ENCODE measurements around the gene CLK2. TPM values are rescaled to one million over a fixed set of nuclear protein-coding genes. Genes with fewer than 3 reads are reported as not detected.

CLK2 gene
- total and polyA plus RNA-seq, 9 of the 15 experiments (the other 6 are each of a cell fraction or from before 2014, with no cell fraction given), result 13.5 to 81.4 (median 39.6) TPM

GRCh38 chr1:155301342-155301841 is 28.1 kb upstream of the CLK2 start, which contains the start of gene PKLR (continued):
- TF ChIP-seq SAP30 (IDR thresholded peaks at IDR 0.05; ENCODE audit: borderline replicate concordance, insufficient read depth, low read depth, low read length, poor library complexity, severe bottlenecking) (no peak), ZNF512 (tag; IDR thresholded peaks at IDR 0.05) (no peak), ARHGAP35 (IDR thresholded peaks at IDR 0.05; ENCODE audit: partially characterized antibody) (no peak), FOXK2 (conservative IDR thresholded peaks at IDR 0.05 in 1 of 2, IDR thresholded peaks at IDR 0.05 in 1 of 2; ENCODE audit: low read depth in 2 of 2) (peak in 1 of 2 experiments; percentile 3; a peak in 1 of 4 replicates), ZBTB33 (CRISPR knock-in tag; IDR thresholded peaks at IDR 0.05) (no peak), ZNF707 (CRISPR knock-in tag; conservative IDR thresholded peaks at IDR 0.05) (no peak), HNRNPH1 (optimal IDR thresholded peaks at IDR 0.05; ENCODE audit: low read depth, low read length) (no peak), ZKSCAN1 (IDR thresholded peaks at IDR 0.05; ENCODE audit: low read depth, low read length) (peak; percentile 66; the same call in 1 of the 2 replicates), ARID1B (IDR thresholded peaks at IDR 0.05) (peak; percentile 87), RBFOX2 (IDR thresholded peaks at IDR 0.05; ENCODE audit: low read depth, low read length) (0 out of 2 replicates have a peak, but pooled peaks have one; percentile 19), JUN (IDR thresholded peaks at IDR 0.05; ENCODE audit: borderline replicate concordance, low read depth, low read length) (no peak), JUN (CRISPR knock-in tag; IDR thresholded peaks at IDR 0.05; ENCODE audit: borderline replicate concordance) (no peak), SMARCC2 (IDR thresholded peaks at IDR 0.05; ENCODE audit: low read depth) (peak; percentile 39; the same call in 1 of the 2 replicates), CEBPG (CRISPR knock-in tag; IDR thresholded peaks at IDR 0.05) (no peak), CEBPG (tag; conservative IDR thresholded peaks at IDR 0.05 in 1 of 2, IDR thresholded peaks at IDR 0.05 in 1 of 2) (no peak), ARID2 (IDR thresholded peaks at IDR 0.05) (no peak), HNRNPL (IDR thresholded peaks at IDR 0.05; ENCODE audit: low read depth, low read length) (peak; percentile 87; the same call in 1 of the 2 replicates), ZBTB7A (IDR thresholded peaks at IDR 0.05; ENCODE audit: borderline replicate concordance, control insufficient read depth, low read depth, low read length) (peak; percentile 71), NFIC (IDR thresholded peaks at IDR 0.05) (peak; percentile 28; the same call in 1 of the 2 replicates), CREM (IDR thresholded peaks at IDR 0.05; ENCODE audit: low read depth) (0 out of 2 replicates have a peak, but pooled peaks have one; percentile 15), TRIM25 (IDR thresholded peaks at IDR 0.05; ENCODE audit: borderline replicate concordance) (no peak), POLR2AphosphoS5 (IDR thresholded peaks at IDR 0.05; ENCODE audit: control insufficient read depth, insufficient read depth, low read depth, low read length) (peak; percentile 45; the same call in 1 of the 2 replicates)
